ENCODE measurements around the gene NAV1. TPM values are rescaled to one million over a fixed set of nuclear protein-coding genes. Genes with fewer than 3 reads are reported as not detected.

The NAV1 gene
- total and polyA plus RNA-seq, 9 of the 15 experiments (the other 6 are each of a cell fraction or from before 2014, with no cell fraction given), result 0.91 to 16.8 (median 3.2) TPM

- TF ChIP-seq MGA (IDR thresholded peaks at IDR 0.05), result peak; percentile 62
- no peak for TF ChIP-seq MITF (IDR thresholded peaks at IDR 0.05)
- TF ChIP-seq ZNF384 (IDR thresholded peaks at IDR 0.05; ENCODE audit: low read depth, low read length), result no peak
- TF ChIP-seq MECOM (CRISPR knock-in tag; IDR thresholded peaks at IDR 0.05), result no peak
- TF ChIP-seq LEF1 (IDR thresholded peaks at IDR 0.05), result no peak
- no peak for TF ChIP-seq BCOR (IDR thresholded peaks at IDR 0.05)
- TF ChIP-seq HDGF (IDR thresholded peaks at IDR 0.05), result no peak
- TF ChIP-seq TFAP4 (CRISPR knock-in tag; IDR thresholded peaks at IDR 0.05; ENCODE audit: borderline replicate concordance), result peak; percentile 73
- no peak for TF ChIP-seq PHF20 (IDR thresholded peaks at IDR 0.05; ENCODE audit: partially characterized antibody)
- peak; percentile 77 for TF ChIP-seq RB1 (IDR thresholded peaks at IDR 0.05; ENCODE audit: low read depth)
- TF ChIP-seq ATF1 (CRISPR knock-in tag; IDR thresholded peaks at IDR 0.05), result no peak
- TF ChIP-seq ATF1 (tag; IDR thresholded peaks at IDR 0.05), result 0 out of 2 replicates have a peak, but pooled peaks have one; percentile 42
- no peak for TF ChIP-seq CGGBP1 (CRISPR knock-in tag; IDR thresholded peaks at IDR 0.05)
- TF ChIP-seq L3MBTL2 (IDR thresholded peaks at IDR 0.05), result peak; percentile 80
- TF ChIP-seq SRSF9 (IDR thresholded peaks at IDR 0.05; ENCODE audit: borderline replicate concordance, low read depth, low read length), result no peak
Measured at GRCh38 chr1:201530741-201531531, 8.0 kb upstream of the NAV1 start (continued).

Measured in K562 (cell line).